ENCODE data around the gene SPATA22. TPM values are rescaled to one million over a fixed set of nuclear protein-coding genes. Genes with fewer than 3 reads are reported as not detected.
A peak's percentile ranks its signal among the peaks of the same experiment; 100 is the strongest.

Gene SPATA22
- total and polyA plus RNA-seq, 2 of the 13 experiments (the other 11 are each of a cell fraction or from before 2014, with no cell fraction given) = not detected

DNA sequence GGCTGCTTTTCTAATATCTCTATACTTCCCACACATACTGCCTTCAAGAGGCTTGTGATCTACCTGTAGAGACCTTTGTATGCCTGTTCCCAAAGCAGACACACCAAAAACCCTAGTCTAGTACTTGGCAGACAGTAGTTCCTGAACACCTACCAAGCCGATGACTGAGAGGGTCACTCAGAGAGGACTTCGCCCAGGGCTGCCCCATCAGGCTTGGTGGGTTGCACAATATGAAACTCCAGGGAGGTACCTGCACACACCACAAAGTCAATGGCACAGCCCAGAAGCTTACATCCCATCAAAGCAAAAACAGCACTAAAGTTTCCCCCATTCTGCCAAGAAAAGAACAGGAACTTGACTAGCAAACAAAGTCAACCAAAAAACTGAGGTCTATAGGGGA lies 34.4 kb upstream of the SPATA22 start:
- peak; percentile 16 for DNase-seq (ENCODE audit: low spot score)
- Histone ChIP-seq H3K4me1 (ENCODE audit: insufficient read depth, low read length) (no peaks in the 10 kb centered on the region), H3K27me3 (ENCODE audit: control insufficient read depth in 1 of 2, insufficient read depth in 2 of 2, low read length in 2 of 2) (no peaks in the 10 kb centered on the region), H3K9ac (ENCODE audit: insufficient read depth, low read depth, low read length) (no peak overlapping the region), H3K27ac (ENCODE audit: extremely low read length, insufficient read depth, low read length) (no peak overlapping the region), H4K20me1 (ENCODE audit: insufficient read depth, low read length) (no peaks in the 10 kb centered on the region), H3K79me2 (ENCODE audit: insufficient read depth, low read length) (no peaks in the 10 kb centered on the region), H3K9me3 (ENCODE audit: low read length) (no peaks in the 10 kb centered on the region), H3K4me3 (replicated peaks in 1 of 3; ENCODE audit: insufficient read depth in 1 of 3, low read depth in 2 of 3, low read length in 3 of 3) (no peak overlapping the region), H3K36me3 (replicated peaks in 1 of 2; ENCODE audit: control insufficient read depth in 1 of 2, insufficient read depth in 2 of 2, low read length in 2 of 2) (no peaks in the 10 kb centered on the region), H3K4me2 (ENCODE audit: low read depth, low read length) (no peak overlapping the region), H2AFZ (ENCODE audit: low read length) (no peak overlapping the region)
- intact Hi-C loops (cut with micrococcal nuclease; ENCODE audit: unreplicated experiment) (no loop called here), in situ Hi-C loops (cut with HindIII; ENCODE audit: extremely low pct_ligation_motif_present, low pct_unique_long_range_greater_than_20kb) (no loop called here)
- peak; percentile 84 for ATAC-seq
- no peak for FAIRE-seq
- BruUV-seq (replicated peaks) = no TSS peak
- WGBS (ENCODE audit: low lambda C conversion rate) = 5% methylated on average over 2 of the region's 2 CpGs
- ChIA-PET CTCF (ENCODE audit: low intra/inter-chr PET ratio, low total read pairs) (no interaction called here), POLR2A (no interaction called here)
- TF ChIP-seq ZNF782 (CRISPR knock-in tag; IDR thresholded peaks at IDR 0.05; ENCODE audit: borderline replicate concordance) (no peak), ZNF646 (CRISPR knock-in tag; IDR thresholded peaks at IDR 0.05) (no peak), NR2F2 (IDR thresholded peaks at IDR 0.05; ENCODE audit: borderline replicate concordance, low read depth) (no peak), TAF15 (IDR thresholded peaks at IDR 0.05; ENCODE audit: low read depth, low read length, poor library complexity, severe bottlenecking) (no peak), HNF4G (IDR thresholded peaks at IDR 0.05; ENCODE audit: borderline replicate concordance, low read depth, low read length) (peak; percentile 33; the same call in 1 of the 2 replicates), HNF4G (CRISPR knock-in tag; IDR thresholded peaks at IDR 0.05; ENCODE audit: borderline replicate concordance, low read depth) (no peak), NCOR1 (IDR thresholded peaks at IDR 0.05; ENCODE audit: borderline replicate concordance, low read length) (no peak), ZBTB20 (CRISPR knock-in tag; IDR thresholded peaks at IDR 0.05; ENCODE audit: borderline replicate concordance, low read depth) (no peak), SRSF1 (optimal IDR thresholded peaks at IDR 0.05; ENCODE audit: low read depth, low read length) (no peak), GPBP1L1 (CRISPR knock-in tag; IDR thresholded peaks at IDR 0.05) (no peak), RFX3 (CRISPR knock-in tag; IDR thresholded peaks at IDR 0.05) (no peak), ZNF709 (CRISPR knock-in tag; IDR thresholded peaks at IDR 0.05) (no peak), AGO1 (IDR thresholded peaks at IDR 0.05; ENCODE audit: low read depth, low read length, poor library complexity, severe bottlenecking) (no peak)
- TF ChIP-seq, protein P1, sequence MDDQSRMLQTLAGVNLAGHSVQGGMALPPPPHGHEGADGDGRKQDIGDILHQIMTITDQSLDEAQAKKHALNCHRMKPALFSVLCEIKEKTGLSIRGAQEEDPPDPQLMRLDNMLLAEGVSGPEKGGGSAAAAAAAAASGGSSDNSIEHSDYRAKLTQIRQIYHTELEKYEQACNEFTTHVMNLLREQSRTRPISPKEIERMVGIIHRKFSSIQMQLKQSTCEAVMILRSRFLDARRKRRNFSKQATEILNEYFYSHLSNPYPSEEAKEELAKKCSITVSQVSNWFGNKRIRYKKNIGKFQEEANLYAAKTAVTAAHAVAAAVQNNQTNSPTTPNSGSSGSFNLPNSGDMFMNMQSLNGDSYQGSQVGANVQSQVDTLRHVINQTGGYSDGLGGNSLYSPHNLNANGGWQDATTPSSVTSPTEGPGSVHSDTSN (CRISPR knock-in tag; IDR thresholded peaks at IDR 0.05; ENCODE audit: borderline replicate concordance) = no peak

Data from HepG2 (cell line).